Nephron (organoid): Measurements from ENCODE around the gene ARAP3.
A peak's percentile ranks its signal among the peaks of the same experiment; 100 is the strongest.
"Not testable (repeated sequence)": the region's sequence is repeated elsewhere in the genome, so short reads cannot be mapped to it uniquely, and the experiment has no call there.

ENCODE experiments used
- H3K27ac Mint-ChIP-seq, 3 experiments: 2 replicates each; pipeline ENCODE4 v1.8.0; 2020; ENCODE audit warnings: mixed read lengths in 3 of 3, mild to moderate bottlenecking in 2 of 3, moderate library complexity in 1 of 3
- H3K27me3 Mint-ChIP-seq: 2 replicates; pipeline ENCODE4 v1.8.0; 2021; ENCODE audit warnings: low read depth, mild to moderate bottlenecking, moderate library complexity, mixed read lengths
- H3K36me3 Mint-ChIP-seq: 2 replicates; pipeline ENCODE4 v1.8.0; 2020; ENCODE audit warnings: low read depth, mixed read lengths
- H3K4me1 Mint-ChIP-seq: 2 replicates; pipeline ENCODE4 v1.8.0; 2020; ENCODE audit warnings: mixed read lengths
- H3K4me3 Mint-ChIP-seq, 3 experiments: 2 replicates each; pipeline ENCODE4 v1.8.0; 2020; ENCODE audit warnings: mild to moderate bottlenecking in 3 of 3, mixed read lengths in 3 of 3, moderate library complexity in 2 of 3
- H3K9me3 Mint-ChIP-seq: 2 replicates; pipeline ENCODE4 v1.8.0; 2020; ENCODE audit warnings: mixed read lengths
- TF ChIP-seq, protein P1 (sequence below), 3 experiments: fragments of 200-600 bp; sonication (generic); IDR thresholded peaks; one replicate each; pipeline ENCODE4 v1.5.0; 2021; ENCODE audit warnings: antibody characterized with exemption in 3 of 3; ENCODE audit not compliant: unreplicated experiment in 3 of 3

The ARAP3 gene

DNA sequence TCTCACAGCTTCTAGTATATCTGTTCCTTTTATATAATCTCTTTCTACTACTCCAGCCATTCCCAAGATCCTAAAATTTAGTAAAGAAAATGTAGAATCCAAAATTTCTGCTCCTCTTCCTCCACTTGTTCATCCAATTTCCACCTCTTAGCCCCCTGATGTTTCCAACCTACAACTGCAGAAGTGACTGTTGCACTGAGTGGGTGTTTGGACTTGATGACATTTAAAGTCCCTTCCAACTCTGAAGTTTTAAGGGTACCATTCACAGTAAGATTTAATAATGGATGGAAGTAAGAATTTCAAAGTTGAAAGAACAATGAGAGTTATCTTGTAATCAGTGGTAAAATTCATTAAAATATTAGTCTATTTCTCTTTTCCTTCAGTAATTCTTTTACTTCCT, 68.7 kb downstream of the ARAP3 start:
- Mint-ChIP-seq H3K27me3 (no peaks in the 10 kb centered on the region), H3K27ac (no peak overlapping the region), H3K36me3 (peaks cover 12% of the 10 kb centered on the region), H3K9me3 (no peaks in the 10 kb centered on the region), H3K4me1 (peaks cover 26% of the 10 kb centered on the region), H3K4me3 (no peak overlapping the region)
- TF ChIP-seq, protein P1, sequence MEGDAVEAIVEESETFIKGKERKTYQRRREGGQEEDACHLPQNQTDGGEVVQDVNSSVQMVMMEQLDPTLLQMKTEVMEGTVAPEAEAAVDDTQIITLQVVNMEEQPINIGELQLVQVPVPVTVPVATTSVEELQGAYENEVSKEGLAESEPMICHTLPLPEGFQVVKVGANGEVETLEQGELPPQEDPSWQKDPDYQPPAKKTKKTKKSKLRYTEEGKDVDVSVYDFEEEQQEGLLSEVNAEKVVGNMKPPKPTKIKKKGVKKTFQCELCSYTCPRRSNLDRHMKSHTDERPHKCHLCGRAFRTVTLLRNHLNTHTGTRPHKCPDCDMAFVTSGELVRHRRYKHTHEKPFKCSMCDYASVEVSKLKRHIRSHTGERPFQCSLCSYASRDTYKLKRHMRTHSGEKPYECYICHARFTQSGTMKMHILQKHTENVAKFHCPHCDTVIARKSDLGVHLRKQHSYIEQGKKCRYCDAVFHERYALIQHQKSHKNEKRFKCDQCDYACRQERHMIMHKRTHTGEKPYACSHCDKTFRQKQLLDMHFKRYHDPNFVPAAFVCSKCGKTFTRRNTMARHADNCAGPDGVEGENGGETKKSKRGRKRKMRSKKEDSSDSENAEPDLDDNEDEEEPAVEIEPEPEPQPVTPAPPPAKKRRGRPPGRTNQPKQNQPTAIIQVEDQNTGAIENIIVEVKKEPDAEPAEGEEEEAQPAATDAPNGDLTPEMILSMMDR (IDR thresholded peaks at IDR 0.05; ENCODE audit: unreplicated experiment in 3 of 3) = no peak

GRCh38 chr5:141611289-141611688, 70.7 kb downstream of the ARAP3 start:
- peak overlapping the region in 1 of 3 experiments; percentile 30 for H3K27ac Mint-ChIP-seq
- no peaks in the 10 kb centered on the region for H3K27me3 Mint-ChIP-seq
- peaks cover 6% of the 10 kb centered on the region for H3K4me1 Mint-ChIP-seq
- TF ChIP-seq, protein P1 (IDR thresholded peaks at IDR 0.05; ENCODE audit: unreplicated experiment in 3 of 3) = no peak
- H3K4me3 Mint-ChIP-seq = no peak overlapping the region
- peaks cover 12% of the 10 kb centered on the region for H3K36me3 Mint-ChIP-seq
- no peaks in the 10 kb centered on the region for H3K9me3 Mint-ChIP-seq

- not testable (repeated sequence) for H3K9me3 Mint-ChIP-seq, H3K4me1 Mint-ChIP-seq, H3K4me3 Mint-ChIP-seq, H3K36me3 Mint-ChIP-seq, H3K27me3 Mint-ChIP-seq
- peak overlapping the region in 1 of 3 experiments; percentile 39 for H3K27ac Mint-ChIP-seq
Observed at GRCh38 chr5:141609921-141610320, 72.1 kb downstream of the ARAP3 start.

DNA sequence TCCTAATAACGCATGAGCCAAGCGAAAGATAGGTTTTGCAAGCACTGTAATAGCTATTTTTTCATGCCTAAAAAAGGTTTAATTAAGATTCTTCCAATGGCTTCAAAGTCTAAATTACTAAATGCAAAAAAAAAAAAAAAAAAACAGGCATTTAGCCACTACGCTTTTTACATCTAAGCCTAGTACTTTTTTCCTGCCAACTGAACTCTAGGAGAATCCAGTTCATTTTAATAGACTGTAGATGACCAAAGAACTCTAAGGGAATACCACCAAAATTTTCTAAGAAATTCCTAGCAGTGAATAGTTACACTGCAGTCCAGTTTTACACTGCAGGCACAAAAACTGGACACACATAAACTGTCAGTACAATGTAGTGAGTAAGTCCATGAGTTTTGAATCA, 73.0 kb downstream of the ARAP3 start:
- Mint-ChIP-seq H3K4me3 (no peak overlapping the region), H3K9me3 (no peaks in the 10 kb centered on the region), H3K4me1 (peaks cover 6% of the 10 kb centered on the region), H3K27ac (peak overlapping the region in 1 of 3 experiments; percentile 92), H3K27me3 (no peaks in the 10 kb centered on the region), H3K36me3 (peaks cover 8% of the 10 kb centered on the region)
- TF ChIP-seq, protein P1 (IDR thresholded peaks at IDR 0.05; ENCODE audit: unreplicated experiment in 3 of 3) = no peak

DNA sequence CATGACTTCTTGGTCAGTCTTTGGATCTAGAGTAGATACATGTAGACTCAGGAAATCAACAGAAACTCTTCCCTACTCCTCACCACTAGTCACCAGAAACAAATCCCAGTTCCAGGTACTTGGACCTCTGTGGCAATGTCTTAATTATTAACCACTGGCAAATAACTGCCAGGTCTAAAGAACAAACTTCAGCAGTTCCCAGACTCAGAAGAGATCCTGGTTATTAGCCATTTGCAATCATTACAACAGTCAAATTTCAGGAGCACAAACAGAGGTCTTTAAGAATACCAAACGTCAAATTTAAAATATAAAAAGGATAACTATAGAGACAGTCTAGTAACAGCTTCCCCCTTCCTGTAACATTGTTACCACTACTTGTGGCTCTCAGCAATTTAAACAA, 73.5 kb downstream of the ARAP3 start:
- Mint-ChIP-seq H3K4me3 (no peak overlapping the region), H3K4me1 (peaks cover 6% of the 10 kb centered on the region), H3K27ac (peak overlapping the region in 2 of 3 experiments; percentile 77 to 92), H3K36me3 (peaks cover 8% of the 10 kb centered on the region), H3K9me3 (no peaks in the 10 kb centered on the region), H3K27me3 (no peaks in the 10 kb centered on the region)
- TF ChIP-seq, protein P1 (IDR thresholded peaks at IDR 0.05; ENCODE audit: unreplicated experiment in 3 of 3) = no peak

GRCh38 chr5:141608046-141608445, 74.0 kb downstream of the ARAP3 start:
- no peaks in the 10 kb centered on the region for H3K9me3 Mint-ChIP-seq
- H3K4me1 Mint-ChIP-seq = peaks cover 6% of the 10 kb centered on the region
- TF ChIP-seq, protein P1 (IDR thresholded peaks at IDR 0.05; ENCODE audit: unreplicated experiment in 3 of 3) = no peak
- peaks cover 8% of the 10 kb centered on the region for H3K36me3 Mint-ChIP-seq
- no peak overlapping the region for H3K4me3 Mint-ChIP-seq
- H3K27ac Mint-ChIP-seq = peak overlapping the region in 2 of 3 experiments; percentile 77 to 92
- no peaks in the 10 kb centered on the region for H3K27me3 Mint-ChIP-seq
